HG03159 (cell line): ENCODE results near the gene KRTAP3-3.

Experiments used
- ATAC-seq: cut with Tn5 transposase; IDR thresholded peaks from one replicate; pipeline ENCODE4 v1.9.1; 2021; ENCODE audit warnings: mild to moderate bottlenecking, moderate library complexity; ENCODE audit not compliant: unreplicated experiment

The KRTAP3-3 gene

DNA sequence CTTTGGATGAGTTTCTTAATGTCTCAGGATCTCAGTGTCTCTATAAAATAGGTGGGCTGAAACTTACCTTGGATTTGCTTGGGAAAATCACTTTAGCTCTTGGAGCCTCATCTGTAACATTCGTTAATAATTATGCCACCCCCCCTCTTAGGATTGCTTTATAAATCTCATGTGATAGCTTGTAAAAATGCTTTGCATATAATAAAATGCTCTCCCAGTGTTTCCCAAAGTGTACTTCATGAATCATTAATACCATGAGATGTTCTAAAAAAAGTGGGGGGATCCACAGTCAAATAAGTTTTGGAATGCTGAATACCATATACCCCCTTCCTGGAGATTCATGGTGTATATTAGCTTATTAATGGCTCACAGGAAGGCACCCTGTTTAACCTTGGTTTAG is 32.4 kb downstream of the KRTAP3-3 start:
- ATAC-seq = no peak

GRCh38 chr17:40960144-40960543 is 33.8 kb downstream of the KRTAP3-3 start:
- no peak for ATAC-seq

- no peak for ATAC-seq
These were observed 35.6 kb downstream of the KRTAP3-3 start for GRCh38 chr17:40958086-40958953.

DNA sequence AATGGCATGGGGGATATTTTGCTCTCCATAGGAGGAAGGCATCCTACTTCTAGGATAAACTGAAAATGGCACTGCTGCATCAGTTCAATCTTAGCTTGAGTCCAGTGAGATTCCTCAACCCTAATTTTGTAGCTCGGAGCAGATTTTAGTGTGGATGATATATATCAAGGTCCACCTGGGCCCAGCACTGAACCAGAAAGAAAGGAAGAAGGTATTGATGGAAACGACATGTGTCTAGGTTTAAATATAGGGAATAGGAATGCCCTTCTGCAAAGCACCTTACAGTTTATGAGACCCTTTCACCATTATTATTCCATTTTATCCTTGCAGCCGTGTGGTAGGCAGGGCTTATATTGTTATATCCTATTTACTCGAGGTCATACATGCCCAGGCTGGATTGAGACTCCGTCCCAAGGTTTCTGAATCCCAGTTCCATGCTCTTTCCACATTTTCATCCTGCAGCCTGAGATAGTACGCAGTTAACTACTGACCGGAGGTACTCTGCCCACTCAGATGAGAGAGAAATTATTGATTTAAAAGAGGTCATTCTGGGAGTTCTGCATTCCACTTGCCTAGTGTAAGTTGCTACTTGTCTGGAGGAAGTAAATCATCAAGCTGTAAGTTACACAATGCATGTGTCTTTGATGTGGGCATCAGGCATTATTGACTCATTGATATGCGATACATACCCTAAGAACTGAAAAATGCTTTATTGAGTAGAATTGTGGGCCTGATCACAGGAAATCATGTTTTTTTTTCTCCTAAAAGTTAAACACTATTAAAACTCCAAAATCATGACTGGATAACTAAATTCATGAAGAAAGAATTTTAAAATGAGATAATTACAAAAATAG is 37.3 kb downstream of the KRTAP3-3 start:
- ATAC-seq = no peak

DNA sequence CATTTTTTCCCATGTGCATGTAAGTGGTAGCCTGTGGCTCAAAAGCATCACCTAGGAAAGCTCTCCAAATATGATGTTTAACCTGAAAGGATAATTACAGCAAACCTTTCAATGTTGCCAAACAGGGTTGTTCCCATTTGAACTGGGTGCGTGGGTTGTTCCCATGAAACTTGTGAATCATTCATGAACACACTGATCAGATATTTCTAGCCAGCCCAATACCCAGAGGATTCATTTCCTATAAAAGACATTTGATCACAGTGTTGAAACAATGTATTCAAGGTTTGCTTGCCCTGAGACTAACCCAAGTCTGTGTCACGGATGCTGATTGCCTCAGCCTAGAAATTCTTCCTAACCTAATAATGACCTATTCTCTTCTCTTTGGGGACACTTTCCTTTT is 40.1 kb downstream of the KRTAP3-3 start:
- ATAC-seq = no peak

- no peak for ATAC-seq
These were observed 41.3 kb downstream of the KRTAP3-3 start for GRCh38 chr17:40952661-40953060.

GRCh38 chr17:40952154-40952553 is 41.8 kb downstream of the KRTAP3-3 start:
- ATAC-seq = no peak

DNA sequence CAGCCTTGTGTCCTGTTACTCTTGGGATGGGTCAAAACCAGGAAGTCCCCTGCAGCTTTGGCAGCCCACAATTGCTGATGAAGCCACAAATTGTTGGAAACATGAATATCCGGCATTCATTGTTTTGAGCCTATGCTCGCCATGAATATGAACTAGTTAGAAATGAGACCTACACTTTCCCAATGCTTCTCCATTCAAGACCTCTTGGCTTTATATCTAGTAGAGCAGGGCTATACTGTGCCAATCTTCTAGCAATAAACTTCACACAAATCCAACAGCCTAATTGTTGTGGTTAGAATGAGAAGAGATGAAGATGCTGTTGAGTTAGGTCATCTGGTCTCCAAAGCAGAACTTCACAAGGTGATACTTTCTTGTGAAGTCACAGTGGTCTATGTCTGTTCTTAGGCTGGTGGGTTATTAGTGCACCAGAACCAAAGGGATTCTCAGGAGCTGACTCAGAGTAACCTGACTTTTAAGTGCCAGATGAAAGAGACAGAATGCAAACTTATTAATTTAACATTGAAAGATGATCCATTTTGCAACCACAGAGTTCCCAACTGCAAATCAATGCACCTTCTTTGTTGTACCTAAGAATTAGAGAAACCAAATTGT is 42.8 kb downstream of the KRTAP3-3 start:
- ATAC-seq = no peak

DNA sequence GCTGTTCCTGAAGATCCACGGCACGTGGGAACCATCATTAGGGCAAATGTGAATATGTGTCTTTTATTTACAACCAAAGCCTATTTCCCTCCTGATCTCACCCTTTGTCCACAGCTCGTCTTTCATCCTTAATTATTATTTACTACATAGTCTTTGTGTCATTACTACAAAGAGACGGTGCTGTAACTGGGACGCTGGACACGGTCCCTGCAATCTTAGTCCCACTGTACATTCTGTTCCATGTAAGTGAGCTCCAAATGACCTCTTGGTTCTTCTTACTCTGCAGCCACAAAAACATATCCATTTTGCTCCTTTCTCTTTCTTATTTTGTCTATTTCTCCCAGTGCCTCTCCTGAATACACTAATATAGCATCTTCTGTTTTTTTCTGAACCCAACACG is 43.8 kb downstream of the KRTAP3-3 start:
- no peak for ATAC-seq

- ATAC-seq = no peak
These were observed 44.5 kb downstream of the KRTAP3-3 start for GRCh38 chr17:40949418-40949817.

- no peak for ATAC-seq
These were observed 46.0 kb downstream of the KRTAP3-3 start for GRCh38 chr17:40947929-40948328.

- no peak for ATAC-seq
These were observed 48.5 kb downstream of the KRTAP3-3 start for GRCh38 chr17:40945414-40945813.

DNA sequence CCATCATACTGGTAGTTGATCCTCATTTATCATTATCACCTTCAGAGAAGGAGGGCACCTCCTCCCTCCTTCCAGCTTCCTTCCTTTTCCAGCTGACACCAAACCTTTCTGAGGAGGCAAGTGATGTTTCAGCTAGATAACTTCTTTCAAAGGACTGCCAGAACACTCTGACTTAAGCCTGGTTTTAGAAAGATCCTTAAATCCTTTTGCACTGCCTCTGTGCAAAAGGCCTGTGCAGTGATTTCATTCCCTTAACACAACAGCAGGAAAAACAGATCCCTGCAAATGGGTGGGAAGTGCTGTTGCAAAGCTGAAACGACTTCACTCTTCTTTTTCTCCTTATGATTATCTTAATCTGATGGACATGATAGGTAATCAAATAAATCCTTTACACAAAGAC is 49.4 kb downstream of the KRTAP3-3 start:
- no peak for ATAC-seq
